Measurements from ENCODE around the gene CHAC1.

The CHAC1 gene

DNA sequence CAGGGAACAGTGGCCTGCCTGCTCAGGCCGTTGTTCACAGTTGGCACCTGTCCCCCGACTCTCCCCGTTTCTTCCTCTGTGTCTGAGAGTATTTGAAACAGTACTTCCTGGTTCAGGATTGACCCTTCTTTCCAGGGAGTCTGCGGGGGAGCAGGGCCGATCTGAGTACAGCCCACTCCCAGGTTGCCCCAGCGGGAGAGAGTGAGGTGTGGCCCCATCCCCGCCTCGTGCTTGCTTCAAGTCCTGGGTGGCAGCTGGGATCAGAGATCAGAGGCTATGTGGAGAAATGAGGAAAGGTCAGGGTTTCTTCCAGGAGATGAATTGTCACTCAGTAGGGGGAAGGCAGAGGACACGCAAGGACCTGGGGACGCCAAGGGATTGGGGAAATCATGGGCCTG, 30.7 kb upstream of the CHAC1 start:
- in situ Hi-C loops (cut with HindIII; ENCODE audit: low sequenced_read_pairs): no loop called here

DNA sequence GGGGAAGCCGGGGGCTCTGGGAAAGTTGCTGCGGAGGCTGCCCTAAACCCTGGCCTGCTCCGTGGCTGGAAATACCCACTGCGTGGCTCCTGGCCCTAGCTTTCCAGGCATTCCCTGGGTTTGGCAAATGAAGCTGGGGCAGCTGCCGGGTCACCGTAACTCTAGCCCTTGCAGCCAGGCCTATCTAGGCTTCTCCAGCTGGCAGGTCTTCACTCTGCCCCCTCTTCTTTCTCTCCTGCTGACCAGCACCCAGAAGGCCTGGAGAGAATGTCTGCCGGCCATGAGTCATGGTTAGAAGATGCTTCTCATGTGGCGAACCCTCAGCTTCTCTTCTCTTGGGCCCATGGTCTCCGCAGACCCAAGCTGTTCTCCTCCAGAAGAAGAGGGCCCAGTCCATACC, 29.7 kb upstream of the CHAC1 start:
- in situ Hi-C loops (cut with HindIII; ENCODE audit: low sequenced_read_pairs): no loop called here

DNA sequence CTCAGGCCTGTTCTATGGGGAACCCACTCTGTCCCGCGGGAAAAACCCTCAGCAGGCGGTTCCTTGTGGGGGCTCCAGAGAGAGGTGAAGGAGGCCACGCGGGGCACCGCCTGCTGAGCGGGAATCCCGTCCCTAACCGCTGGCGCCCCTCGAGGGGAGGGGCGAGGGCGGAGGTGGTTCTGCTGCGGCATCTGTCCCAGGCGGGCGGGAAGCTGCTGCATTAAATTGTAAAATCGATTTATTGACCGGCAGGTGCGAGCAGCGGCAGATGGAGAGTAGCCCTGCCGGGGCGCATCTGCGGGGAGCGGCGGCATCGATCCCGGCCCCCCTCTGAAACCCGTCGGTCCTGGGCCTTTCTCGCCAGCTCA, 27.8 kb upstream of the CHAC1 start:
- in situ Hi-C loops (cut with HindIII; ENCODE audit: low sequenced_read_pairs): no loop called here

DNA sequence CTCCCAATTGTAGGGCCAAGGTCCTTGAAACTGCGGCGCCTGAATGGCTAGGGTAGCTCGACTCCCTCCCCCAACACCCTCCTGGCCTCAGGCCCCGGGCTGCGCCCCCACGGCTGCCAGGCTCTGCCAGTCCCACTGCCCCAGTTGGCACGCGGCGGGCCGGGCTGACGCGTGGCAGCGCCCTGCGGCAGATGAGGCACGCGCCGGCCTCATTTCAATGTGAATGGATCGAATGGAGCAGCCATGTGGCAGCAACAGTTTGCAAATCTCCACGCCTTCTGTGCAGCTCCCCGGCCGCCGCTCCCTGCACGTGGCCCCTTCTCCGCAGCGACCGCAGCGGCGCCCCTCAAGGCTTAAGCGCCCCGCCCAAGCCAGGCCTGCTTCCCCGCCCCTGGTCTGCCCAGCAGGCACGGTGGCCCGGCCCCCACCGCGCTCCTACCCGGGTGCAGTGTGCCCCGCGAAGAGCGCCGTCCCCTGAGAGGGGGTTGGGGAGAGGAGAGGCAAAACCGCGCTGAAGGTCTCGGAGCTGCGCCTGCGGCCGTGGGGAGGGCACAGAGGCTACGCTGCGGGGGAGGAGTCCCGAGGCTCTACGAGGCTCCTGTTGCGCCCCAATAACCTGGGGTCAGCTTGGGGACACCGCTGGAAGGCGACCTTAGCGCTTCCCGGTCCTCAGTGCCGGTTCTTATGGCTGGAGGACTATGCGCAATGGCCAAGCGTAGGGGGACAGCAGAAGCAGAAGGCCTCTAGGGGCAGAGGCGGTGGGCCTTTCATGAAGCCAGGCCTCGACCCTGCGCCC, 27.2 kb upstream of the CHAC1 start:
- in situ Hi-C loops (cut with HindIII; ENCODE audit: low sequenced_read_pairs): no loop called here

DNA sequence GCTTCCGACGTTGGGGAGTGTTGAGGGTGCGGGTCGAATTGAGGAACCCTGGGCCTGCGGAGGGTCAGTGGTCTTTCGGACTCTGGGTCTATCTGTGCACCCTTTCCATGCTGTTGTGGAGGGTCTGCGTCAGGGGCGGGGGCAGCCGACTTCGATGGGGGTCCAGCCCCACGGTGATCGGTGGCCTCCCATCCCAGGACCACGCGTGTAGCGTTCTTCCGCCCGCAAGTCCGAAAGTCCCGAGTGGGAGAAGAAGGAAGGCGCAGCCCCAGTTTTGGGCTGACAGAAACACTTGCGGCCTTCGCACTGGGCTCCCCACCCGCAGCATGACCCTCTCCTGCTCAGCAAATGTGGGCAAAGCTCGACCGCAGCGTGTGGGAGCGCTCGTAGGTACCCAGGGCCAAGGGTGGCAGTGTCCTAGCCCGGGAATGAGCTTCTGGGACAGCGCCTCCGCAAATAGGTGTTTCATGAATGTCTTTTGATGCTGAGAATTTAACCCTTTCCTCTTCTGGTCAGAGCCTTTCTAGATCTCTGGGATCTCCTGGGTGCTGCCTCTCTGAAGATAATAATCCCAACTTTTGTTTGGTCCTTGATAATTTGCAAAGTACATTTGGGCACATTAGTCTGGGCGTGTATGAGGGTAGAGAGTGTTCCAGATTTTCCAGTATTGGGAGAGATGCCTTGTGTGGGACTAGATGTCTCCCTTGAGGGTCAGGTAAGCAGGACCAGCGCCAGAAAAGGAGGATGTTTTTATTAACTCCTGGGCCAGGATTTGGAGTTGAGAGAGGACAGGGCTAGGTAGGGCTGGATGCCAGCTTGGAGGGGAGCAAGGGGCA, 26.4 kb upstream of the CHAC1 start:
- in situ Hi-C loops (cut with HindIII; ENCODE audit: low sequenced_read_pairs): no loop called here

DNA sequence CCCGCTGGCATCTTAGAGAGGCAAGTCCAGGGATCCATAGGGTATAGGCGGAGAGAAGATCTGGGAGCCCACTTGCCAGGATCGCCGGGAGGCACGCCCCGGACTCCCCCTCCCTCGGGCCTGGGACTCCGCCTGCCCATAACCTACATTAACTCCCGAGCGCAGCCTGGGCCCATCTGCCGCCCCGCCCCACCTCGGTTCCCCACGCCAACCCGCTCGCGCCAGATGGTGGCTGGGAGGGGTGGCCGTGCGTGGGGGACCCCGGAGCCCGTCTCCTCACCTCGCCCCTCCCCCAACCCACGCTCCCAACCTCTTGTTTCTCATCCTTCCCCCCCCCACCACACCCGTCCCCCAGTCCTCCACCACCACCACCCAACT, 25.8 kb upstream of the CHAC1 start:
- in situ Hi-C loops (cut with HindIII; ENCODE audit: low sequenced_read_pairs): no loop called here

DNA sequence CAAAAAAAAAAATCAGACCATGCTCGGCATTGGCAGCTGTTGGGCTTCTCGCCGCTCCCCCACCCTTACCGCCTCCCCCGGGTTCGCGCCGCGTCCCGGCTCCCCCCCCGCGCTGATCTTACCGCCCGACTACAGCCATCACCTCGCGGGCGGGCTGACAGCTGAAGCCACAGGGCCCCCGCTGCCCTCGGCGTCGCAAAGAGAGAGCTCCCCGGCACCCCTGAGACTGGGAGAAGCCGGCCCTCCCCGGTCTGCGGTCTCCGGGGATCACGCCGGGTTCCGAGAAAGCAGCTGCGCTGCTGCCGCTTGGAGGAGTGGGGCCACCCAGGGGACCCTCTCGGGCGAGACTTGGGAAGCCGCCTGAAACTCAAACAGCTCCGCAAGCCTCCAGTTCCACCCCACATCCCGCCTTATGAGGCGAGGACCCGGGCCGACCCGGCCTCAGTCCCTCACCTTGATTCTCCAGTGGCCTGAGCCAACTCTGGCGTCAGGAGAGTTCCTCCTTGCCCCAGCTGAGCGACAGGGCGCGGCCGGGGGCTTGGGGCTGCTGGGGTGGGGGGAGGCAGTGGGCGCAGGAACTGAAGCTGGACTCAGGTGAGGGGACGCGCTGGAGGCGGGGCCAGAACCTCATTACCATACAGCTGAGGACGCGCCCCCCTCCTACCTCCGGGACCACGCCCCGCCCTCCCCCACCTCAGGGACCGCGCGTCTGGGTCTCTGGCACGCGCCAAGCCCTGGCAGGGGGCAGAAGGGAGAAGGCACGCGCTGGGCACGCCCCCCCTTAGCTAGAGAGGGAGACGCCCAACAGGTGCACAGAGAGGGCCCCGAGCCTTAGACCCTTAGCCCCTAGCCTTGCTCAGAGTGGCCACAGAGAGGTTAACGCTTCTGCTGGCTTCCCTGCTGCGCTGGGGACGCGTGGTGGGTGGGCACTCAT, 25.1 kb upstream of the CHAC1 start:
- in situ Hi-C loops (cut with HindIII; ENCODE audit: low sequenced_read_pairs): no loop called here

DNA sequence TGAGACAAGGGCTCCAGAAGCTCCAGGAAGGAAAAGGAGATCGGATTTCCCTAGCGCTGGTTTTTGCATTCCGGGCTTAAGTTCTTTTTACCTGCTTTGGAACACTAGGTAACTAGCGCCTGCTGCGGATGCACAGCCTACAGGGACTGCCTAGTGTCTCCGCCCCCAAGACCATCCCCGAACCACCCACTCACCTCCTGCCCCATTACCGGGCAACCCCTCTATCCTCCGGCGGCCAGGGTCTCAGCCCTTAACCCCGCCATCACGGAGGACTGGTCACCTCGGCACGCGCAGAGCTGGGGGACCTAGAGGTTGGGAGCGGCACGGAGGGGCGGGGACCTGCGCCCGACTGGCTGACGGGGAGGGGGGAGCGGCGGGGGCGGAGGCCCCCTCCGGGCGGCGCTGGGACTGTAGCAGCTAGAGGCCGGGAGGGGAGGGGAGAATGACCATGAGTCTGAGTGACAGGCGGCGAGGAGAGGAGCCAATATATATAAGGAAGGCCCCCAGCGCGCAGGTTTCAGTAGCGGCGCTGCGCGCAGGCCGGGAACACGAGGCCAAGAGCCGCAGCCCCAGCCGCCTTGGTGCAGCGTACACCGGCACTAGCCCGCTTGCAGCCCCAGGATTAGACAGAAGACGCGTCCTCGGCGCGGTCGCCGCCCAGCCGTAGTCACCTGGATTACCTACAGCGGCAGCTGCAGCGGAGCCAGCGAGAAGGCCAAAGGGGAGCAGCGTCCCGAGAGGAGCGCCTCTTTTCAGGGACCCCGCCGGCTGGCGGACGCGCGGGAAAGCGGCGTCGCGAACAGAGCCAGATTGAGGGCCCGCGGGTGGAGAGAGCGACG, 24.2 kb upstream of the CHAC1 start, which contains the start of gene DLL4:
Gene DLL4 (plus strand): TSS at position 520 of the 839 bp plus-strand sequence. CDS start 329 bp downstream, outside the sequence.
- in situ Hi-C loops (cut with HindIII; ENCODE audit: low sequenced_read_pairs): no loop called here

DNA sequence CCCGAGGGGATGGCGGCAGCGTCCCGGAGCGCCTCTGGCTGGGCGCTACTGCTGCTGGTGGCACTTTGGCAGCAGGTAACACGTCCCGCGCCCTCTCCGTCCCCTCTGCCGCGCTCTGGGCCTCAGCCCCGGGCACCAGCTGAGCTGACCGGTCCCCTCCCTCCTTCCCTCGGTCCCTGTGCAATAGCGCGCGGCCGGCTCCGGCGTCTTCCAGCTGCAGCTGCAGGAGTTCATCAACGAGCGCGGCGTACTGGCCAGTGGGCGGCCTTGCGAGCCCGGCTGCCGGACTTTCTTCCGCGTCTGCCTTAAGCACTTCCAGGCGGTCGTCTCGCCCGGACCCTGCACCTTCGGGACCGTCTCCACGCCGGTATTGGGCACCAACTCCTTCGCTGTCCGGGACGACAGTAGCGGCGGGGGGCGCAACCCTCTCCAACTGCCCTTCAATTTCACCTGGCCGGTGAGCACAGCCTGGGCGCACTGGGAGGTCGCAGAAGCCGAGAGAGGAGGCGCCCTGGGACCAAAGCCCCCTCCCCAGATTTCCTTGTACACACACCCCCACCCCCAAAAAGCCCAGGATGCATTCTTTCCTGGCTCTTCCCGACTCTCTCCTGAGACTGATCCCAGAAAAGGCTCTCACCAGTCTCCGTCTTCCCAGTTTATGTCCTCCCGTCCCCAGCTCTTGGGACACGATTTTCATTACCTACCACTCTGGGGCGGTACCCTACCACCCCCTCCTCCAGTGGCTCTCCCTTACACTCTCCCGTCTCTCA, 23.4 kb upstream of the CHAC1 start:
- in situ Hi-C loops (cut with HindIII; ENCODE audit: low sequenced_read_pairs): loop anchor here (5.0 kb wide), 1 partner anchor 47 kb away; no protein-coding TSS in a partner anchor

DNA sequence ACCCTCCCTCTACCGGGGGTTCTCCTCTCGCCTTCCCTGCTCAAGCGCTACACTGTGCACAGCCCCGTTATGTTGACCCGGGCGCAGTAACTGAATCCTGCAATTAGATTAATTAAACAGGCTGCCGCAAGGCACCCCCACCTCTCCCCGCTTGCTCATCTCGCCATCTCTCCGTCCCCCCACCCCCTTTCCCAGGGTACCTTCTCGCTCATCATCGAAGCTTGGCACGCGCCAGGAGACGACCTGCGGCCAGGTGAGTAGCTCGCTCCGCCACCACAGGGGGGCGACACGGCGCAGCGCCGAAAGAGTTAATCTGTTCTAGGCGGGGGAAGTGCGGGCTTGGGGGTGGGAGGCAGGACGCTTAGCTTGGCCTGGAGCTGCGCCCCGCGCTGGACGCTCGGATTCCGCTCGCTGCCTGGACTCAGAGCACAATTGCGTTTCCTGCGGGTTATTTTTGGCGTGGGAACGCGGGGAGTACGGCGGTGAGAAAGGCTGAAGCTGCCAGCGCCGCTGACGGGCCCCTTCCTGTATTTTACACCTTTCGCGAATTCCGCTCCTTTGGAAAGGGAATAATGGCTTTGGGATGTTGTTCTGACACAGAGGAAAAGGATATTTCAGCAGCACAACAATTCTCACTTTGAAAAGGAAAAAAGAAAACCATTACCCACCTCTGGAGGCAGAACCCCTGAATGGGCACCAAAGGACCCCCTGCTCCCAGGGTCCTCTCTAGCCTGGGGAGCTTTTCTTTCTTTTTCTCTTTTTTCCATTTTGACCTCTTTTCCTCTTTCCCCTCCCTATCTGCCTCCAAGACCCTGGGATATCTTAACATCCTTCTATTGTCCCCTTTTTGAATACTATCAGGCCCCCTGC, 22.6 kb upstream of the CHAC1 start:
- in situ Hi-C loops (cut with HindIII; ENCODE audit: low sequenced_read_pairs): loop anchor here (5.0 kb wide), 1 partner anchor 47 kb away; no protein-coding TSS in a partner anchor

DNA sequence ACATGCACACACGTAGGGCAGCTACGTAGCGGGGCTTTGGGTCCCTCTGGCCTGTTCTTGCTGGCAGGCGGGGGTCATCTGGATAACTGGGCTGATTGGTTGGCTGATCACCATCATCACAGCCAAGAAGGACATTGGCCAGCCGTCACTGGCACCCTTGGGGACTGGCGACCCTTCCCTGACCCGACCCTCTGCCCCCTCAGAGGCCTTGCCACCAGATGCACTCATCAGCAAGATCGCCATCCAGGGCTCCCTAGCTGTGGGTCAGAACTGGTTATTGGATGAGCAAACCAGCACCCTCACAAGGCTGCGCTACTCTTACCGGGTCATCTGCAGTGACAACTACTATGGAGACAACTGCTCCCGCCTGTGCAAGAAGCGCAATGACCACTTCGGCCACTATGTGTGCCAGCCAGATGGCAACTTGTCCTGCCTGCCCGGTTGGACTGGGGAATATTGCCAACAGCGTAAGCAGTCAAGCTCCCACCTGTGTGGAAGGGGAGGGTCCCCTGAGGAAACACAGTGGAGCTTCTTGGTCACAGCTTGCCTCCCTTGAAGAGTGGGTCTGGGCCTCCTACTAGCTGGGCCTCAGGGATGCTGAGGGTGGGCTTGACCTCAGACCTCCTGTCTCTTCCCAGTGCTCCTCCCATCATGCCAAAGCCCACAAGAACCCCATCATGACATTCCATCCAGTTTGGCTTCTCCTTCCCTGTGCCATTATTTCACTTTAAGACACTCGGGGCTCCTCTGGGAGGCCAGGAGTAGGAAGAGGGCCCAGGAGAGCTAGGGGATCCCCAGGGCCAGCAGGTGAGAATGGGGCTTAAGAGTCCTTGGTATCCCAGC, 21.8 kb upstream of the CHAC1 start:
- in situ Hi-C loops (cut with HindIII; ENCODE audit: low sequenced_read_pairs): loop anchor here (5.0 kb wide), 1 partner anchor 46 kb away; no protein-coding TSS in a partner anchor

DNA sequence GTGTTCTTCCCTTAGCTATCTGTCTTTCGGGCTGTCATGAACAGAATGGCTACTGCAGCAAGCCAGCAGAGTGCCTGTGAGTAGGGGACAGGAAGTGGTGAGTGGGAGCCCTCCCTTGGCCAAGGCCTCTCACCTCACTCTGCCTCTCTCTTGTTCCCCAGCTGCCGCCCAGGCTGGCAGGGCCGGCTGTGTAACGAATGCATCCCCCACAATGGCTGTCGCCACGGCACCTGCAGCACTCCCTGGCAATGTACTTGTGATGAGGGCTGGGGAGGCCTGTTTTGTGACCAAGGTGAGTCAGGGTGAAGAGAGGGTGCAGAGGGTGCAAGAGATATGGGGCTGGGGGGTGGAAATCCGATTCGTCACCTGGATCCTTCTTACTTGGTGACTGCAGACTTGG, 21.1 kb upstream of the CHAC1 start:
- in situ Hi-C loops (cut with HindIII; ENCODE audit: low sequenced_read_pairs): loop anchor here (5.0 kb wide), 1 partner anchor 45 kb away; no protein-coding TSS in a partner anchor

DNA sequence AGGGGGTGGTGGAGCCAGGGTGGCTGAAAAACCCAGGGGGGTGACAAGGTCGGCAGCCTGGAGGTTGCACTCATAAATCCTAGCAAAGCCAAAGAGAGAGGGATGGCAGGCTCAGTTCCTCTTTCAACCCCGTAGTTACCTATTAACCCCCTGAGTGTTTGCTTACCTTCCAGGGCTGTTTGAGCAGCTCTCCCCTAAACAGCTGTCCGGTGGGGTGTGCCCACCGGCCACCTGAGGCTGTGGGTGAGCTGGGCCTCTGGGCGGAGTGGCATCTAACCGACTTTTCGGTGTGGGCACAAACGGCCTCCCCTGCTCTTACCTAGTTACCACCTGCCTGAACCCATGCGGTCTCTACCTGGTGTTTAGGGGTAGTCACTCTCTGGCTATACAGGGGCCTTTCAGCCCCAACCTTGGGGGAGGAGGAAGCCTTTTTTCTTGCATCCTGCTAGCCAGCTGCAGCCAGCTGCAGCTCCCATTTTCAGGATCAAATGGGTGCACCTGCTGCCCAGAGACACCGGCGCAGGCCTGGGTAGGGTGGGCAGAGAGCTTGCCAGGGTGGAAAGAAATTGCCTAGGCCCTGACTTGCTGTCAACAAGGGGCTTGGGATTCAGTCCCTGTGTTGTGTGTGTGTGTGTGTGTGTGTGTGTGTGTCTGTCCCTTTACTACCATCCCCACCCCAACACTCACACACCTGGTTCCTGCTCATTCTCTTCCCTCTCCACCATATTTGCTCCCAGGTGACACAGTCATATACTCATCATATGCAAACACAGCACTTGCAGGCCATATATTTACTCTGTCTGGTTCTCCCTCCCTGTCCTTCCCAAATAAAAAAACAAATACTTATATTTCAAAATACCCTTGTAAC, 20.4 kb upstream of the CHAC1 start:
- in situ Hi-C loops (cut with HindIII; ENCODE audit: low sequenced_read_pairs): loop anchor here (5.0 kb wide), 1 partner anchor 44 kb away; no protein-coding TSS in a partner anchor

DNA sequence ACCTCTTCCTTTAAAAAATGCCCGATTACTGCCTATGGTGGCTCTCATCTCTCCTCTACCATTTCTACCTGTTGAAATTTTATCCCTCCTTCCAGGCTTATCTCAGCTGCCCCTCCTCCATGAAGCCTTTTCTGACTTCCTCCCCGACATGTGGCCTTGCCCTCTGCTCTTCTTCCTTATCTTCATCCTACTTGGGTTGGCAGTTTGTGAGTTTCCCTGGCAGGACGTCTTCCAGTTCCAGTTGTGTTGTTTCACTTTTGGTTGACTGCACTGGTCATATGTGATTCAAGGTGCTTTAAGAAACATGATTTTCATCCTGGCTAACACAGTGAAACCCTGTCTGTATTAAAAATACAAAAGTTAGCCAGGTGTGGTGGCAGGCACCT, 19.8 kb upstream of the CHAC1 start:
- in situ Hi-C loops (cut with HindIII; ENCODE audit: low sequenced_read_pairs): loop anchor here (5.0 kb wide), 1 partner anchor 44 kb away; no protein-coding TSS in a partner anchor

DNA sequence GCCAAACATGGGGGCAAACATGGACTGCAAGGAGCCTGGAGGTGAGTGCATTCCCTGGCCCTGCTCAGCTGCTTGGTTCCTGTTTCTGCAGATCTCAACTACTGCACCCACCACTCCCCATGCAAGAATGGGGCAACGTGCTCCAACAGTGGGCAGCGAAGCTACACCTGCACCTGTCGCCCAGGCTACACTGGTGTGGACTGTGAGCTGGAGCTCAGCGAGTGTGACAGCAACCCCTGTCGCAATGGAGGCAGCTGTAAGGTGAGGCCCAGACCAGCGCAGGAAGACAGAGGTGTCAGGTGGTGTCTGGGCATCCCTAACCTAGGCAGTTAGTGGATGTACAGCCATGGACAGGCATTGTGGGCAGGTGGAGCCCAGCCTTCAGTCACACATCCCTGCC, 18.8 kb upstream of the CHAC1 start:
- in situ Hi-C loops (cut with HindIII; ENCODE audit: low sequenced_read_pairs): loop anchor here (5.0 kb wide), 1 partner anchor 43 kb away; no protein-coding TSS in a partner anchor

DNA sequence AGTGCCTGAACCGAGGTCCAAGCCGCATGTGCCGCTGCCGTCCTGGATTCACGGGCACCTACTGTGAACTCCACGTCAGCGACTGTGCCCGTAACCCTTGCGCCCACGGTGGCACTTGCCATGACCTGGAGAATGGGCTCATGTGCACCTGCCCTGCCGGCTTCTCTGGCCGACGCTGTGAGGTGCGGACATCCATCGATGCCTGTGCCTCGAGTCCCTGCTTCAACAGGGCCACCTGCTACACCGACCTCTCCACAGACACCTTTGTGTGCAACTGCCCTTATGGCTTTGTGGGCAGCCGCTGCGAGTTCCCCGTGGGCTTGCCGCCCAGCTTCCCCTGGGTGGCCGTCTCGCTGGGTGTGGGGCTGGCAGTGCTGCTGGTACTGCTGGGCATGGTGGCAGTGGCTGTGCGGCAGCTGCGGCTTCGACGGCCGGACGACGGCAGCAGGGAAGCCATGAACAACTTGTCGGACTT, 17.0 kb upstream of the CHAC1 start:
- in situ Hi-C loops (cut with HindIII; ENCODE audit: low sequenced_read_pairs): no loop called here
